ENCODE results near the gene KDM4C.

The KDM4C gene

GRCh38 chr9:7108936-7109335 is 351.2 kb downstream of the KDM4C start:
- no peak for TF ChIP-seq REST (IDR thresholded peaks at IDR 0.05; ENCODE audit: low read depth)
- TF ChIP-seq EGR1 (IDR thresholded peaks at IDR 0.05): no peak
- no peak for TF ChIP-seq USF1 (IDR thresholded peaks at IDR 0.05)
- no peak for TF ChIP-seq NFIC (IDR thresholded peaks at IDR 0.05)
- no peak for TF ChIP-seq CEBPB (IDR thresholded peaks at IDR 0.05)
- TF ChIP-seq FOXM1 (IDR thresholded peaks at IDR 0.05; ENCODE audit: borderline replicate concordance, low read depth): no peak
- no peak for TF ChIP-seq CREB1 (IDR thresholded peaks at IDR 0.05; ENCODE audit: low read depth)
- no peak for TF ChIP-seq TAF1 (IDR thresholded peaks at IDR 0.05; ENCODE audit: low read depth)

- TF ChIP-seq CEBPB (IDR thresholded peaks at IDR 0.05) (no peak), EGR1 (IDR thresholded peaks at IDR 0.05) (no peak), RAD21 (IDR thresholded peaks at IDR 0.05; ENCODE audit: low read depth) (no peak), CREB1 (IDR thresholded peaks at IDR 0.05; ENCODE audit: low read depth) (no peak), MAX (IDR thresholded peaks at IDR 0.05) (no peak), USF1 (IDR thresholded peaks at IDR 0.05) (no peak), TCF12 (IDR thresholded peaks at IDR 0.05; ENCODE audit: low read depth) (no peak), TEAD4 (IDR thresholded peaks at IDR 0.05) (no peak), ZBTB7A (IDR thresholded peaks at IDR 0.05; ENCODE audit: low read depth) (no peak), NFIC (IDR thresholded peaks at IDR 0.05) (no peak), FOXM1 (IDR thresholded peaks at IDR 0.05; ENCODE audit: borderline replicate concordance, low read depth) (no peak), REST (IDR thresholded peaks at IDR 0.05; ENCODE audit: low read depth) (no peak), YY1 (IDR thresholded peaks at IDR 0.05; ENCODE audit: low read depth) (no peak), TAF1 (IDR thresholded peaks at IDR 0.05; ENCODE audit: low read depth) (no peak), EP300 (IDR thresholded peaks at IDR 0.05; ENCODE audit: borderline replicate concordance) (no peak)
Observed at GRCh38 chr9:7111413-7111812, 353.6 kb downstream of the KDM4C start.

GRCh38 chr9:7115606-7116005 is 357.8 kb downstream of the KDM4C start:
- TF ChIP-seq EGR1 (IDR thresholded peaks at IDR 0.05) (no peak), TCF12 (IDR thresholded peaks at IDR 0.05; ENCODE audit: low read depth) (no peak), RAD21 (IDR thresholded peaks at IDR 0.05; ENCODE audit: low read depth) (no peak), MAX (IDR thresholded peaks at IDR 0.05) (no peak), FOXM1 (IDR thresholded peaks at IDR 0.05; ENCODE audit: borderline replicate concordance, low read depth) (no peak), NFIC (IDR thresholded peaks at IDR 0.05) (no peak), EP300 (IDR thresholded peaks at IDR 0.05; ENCODE audit: borderline replicate concordance) (no peak), CEBPB (IDR thresholded peaks at IDR 0.05) (no peak)

- TF ChIP-seq MAX (IDR thresholded peaks at IDR 0.05): no peak
- TF ChIP-seq RAD21 (IDR thresholded peaks at IDR 0.05; ENCODE audit: low read depth): no peak
- no peak for TF ChIP-seq EGR1 (IDR thresholded peaks at IDR 0.05)
- no peak for TF ChIP-seq NFIC (IDR thresholded peaks at IDR 0.05)
- TF ChIP-seq CEBPB (IDR thresholded peaks at IDR 0.05): no peak
- no peak for TF ChIP-seq TEAD4 (IDR thresholded peaks at IDR 0.05)
- TF ChIP-seq FOXM1 (IDR thresholded peaks at IDR 0.05; ENCODE audit: borderline replicate concordance, low read depth): no peak
- no peak for TF ChIP-seq USF1 (IDR thresholded peaks at IDR 0.05)
- no peak for TF ChIP-seq YY1 (IDR thresholded peaks at IDR 0.05; ENCODE audit: low read depth)
- TF ChIP-seq EP300 (IDR thresholded peaks at IDR 0.05; ENCODE audit: borderline replicate concordance): no peak
- TF ChIP-seq ZBTB7A (IDR thresholded peaks at IDR 0.05; ENCODE audit: low read depth): no peak
- TF ChIP-seq TCF12 (IDR thresholded peaks at IDR 0.05; ENCODE audit: low read depth): no peak
- TF ChIP-seq CREB1 (IDR thresholded peaks at IDR 0.05; ENCODE audit: low read depth): no peak
- TF ChIP-seq TAF1 (IDR thresholded peaks at IDR 0.05; ENCODE audit: low read depth): no peak
- TF ChIP-seq REST (IDR thresholded peaks at IDR 0.05; ENCODE audit: low read depth): no peak
Observed at GRCh38 chr9:7117676-7118561, 360.1 kb downstream of the KDM4C start.
